Measurements from ENCODE around the gene CES3.

CES3 gene, protein sequence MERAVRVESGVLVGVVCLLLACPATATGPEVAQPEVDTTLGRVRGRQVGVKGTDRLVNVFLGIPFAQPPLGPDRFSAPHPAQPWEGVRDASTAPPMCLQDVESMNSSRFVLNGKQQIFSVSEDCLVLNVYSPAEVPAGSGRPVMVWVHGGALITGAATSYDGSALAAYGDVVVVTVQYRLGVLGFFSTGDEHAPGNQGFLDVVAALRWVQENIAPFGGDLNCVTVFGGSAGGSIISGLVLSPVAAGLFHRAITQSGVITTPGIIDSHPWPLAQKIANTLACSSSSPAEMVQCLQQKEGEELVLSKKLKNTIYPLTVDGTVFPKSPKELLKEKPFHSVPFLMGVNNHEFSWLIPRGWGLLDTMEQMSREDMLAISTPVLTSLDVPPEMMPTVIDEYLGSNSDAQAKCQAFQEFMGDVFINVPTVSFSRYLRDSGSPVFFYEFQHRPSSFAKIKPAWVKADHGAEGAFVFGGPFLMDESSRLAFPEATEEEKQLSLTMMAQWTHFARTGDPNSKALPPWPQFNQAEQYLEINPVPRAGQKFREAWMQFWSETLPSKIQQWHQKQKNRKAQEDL

DNA sequence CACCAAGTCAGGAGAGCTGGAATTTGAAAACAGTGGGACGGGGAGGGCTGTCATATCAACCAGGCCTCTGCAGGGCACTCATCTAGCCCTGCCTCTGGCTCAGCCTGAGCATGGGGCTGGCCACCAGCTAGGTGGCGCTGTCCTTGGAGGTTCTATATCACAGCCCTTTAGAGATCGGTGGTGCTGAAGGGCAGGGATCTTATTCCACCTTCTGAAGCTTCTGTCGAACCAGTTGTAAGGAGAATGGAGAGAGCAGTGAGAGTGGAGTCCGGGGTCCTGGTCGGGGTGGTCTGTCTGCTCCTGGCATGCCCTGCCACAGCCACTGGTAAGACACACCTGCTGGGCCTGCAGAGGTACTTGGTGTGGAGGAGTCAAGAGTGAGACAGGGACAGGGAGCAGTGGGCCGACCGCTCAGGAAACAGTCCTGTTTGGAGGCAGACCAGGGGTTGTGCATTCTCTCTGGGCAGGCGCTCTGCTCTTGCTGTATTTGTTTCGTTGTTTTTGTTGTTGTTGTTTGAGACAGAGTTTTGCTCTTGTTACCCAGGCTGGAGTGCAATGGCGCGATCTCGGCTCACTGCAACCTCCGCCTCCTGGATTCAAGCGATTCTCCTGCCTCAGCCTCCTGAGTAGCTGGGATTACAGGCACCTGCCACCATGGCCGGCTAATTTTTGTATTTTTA, at the start of gene CES3:
CES3 (plus strand) TSS at position 202 of the 680 bp plus-strand sequence; CDS start at position 244, 42 bp downstream.
- Histone ChIP-seq H3K4me2 (peak within 1 kb of the TSS; percentile 67 to 95 (median 86)), H3K4me3 (peak within 1 kb of the TSS in 2 of 10 experiments; percentile 9 to 22; a peak in 1 of 20 replicates), H3K9me3 (replicated peaks in 1 of 11) (no peaks in the 10 kb centered on the region), H3K9ac (peak within 1 kb of the TSS; percentile 26 to 66 (median 56); a peak in 17 of 22 replicates), H3K27ac (peak within 1 kb of the TSS; percentile 58 to 79 (median 72); a peak in 21 of 22 replicates), H3K4me1 (peaks cover 41 to 67% (median 61%) of the 10 kb centered on the region in 10 experiments), H3K27me3 (no peaks in the 10 kb centered on the region; a peak in 1 of 22 replicates), H4K20me1 (no peaks in the 10 kb centered on the region), H3K36me3 (no peaks in the 10 kb centered on the region)
- TF ChIP-seq Cebpa-rat (IDR thresholded peaks at IDR 0.05), result no peak

- Histone ChIP-seq H3K9ac (no peak overlapping the region), H3K9me3 (replicated peaks in 1 of 11) (no peaks in the 10 kb centered on the region), H3K4me2 (no peak overlapping the region), H3K27me3 (no peaks in the 10 kb centered on the region), H3K36me3 (no peaks in the 10 kb centered on the region), H3K4me3 (no peak overlapping the region), H3K4me1 (peaks cover 0 to 25% (median 3%) of the 10 kb centered on the region in 10 experiments; a peak in 7 of 20 replicates), H3K27ac (no peak overlapping the region), H4K20me1 (peaks cover 0 to 13% (median 0%) of the 10 kb centered on the region in 11 experiments; a peak in 3 of 22 replicates)
- TF ChIP-seq Cebpa-rat (IDR thresholded peaks at IDR 0.05), result no peak
These were observed 49.3 kb upstream of the CES3 start for GRCh38 chr16:66911801-66912200.

DNA sequence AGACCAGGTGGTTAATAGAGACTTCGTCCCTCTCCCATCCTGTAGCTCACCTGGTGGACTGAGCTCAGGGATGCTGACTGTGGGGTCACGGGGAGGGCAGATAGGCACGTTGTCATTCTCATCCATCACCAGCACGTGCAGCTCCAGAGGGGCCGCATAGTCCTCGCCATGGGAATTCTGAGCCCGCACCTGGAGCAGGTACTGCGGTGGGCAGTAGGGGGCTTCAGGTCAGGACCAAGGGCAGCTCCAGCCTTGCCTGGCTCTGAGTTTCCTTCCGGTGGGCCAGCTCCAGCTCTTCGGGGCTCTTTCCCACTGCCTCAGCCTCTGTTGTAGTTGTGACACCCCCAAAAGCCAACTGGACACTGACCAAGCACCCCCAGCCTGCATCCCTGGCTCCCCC, 48.0 kb upstream of the CES3 start:
- no peaks in the 10 kb centered on the region for H3K36me3 ChIP-seq
- no peak overlapping the region for H3K9ac ChIP-seq
- H3K27me3 ChIP-seq, result no peaks in the 10 kb centered on the region
- TF ChIP-seq Cebpa-rat (IDR thresholded peaks at IDR 0.05), result no peak
- no peak overlapping the region for H3K4me3 ChIP-seq
- peaks cover 0 to 13% (median 0%) of the 10 kb centered on the region in 11 experiments; a peak in 1 of 22 replicates for H4K20me1 ChIP-seq
- no peaks in the 10 kb centered on the region for H3K9me3 ChIP-seq (replicated peaks in 1 of 11)
- H3K4me1 ChIP-seq, result peaks cover 0 to 22% (median 3%) of the 10 kb centered on the region in 10 experiments; a peak in 7 of 20 replicates
- H3K27ac ChIP-seq, result no peak overlapping the region
- no peak overlapping the region for H3K4me2 ChIP-seq

- Histone ChIP-seq H3K4me1 (peaks cover 0 to 18% (median 3%) of the 10 kb centered on the region in 10 experiments; a peak in 8 of 20 replicates), H3K27ac (no peak overlapping the region), H3K36me3 (no peaks in the 10 kb centered on the region), H3K9me3 (replicated peaks in 1 of 11) (no peaks in the 10 kb centered on the region), H3K4me3 (no peak overlapping the region), H3K27me3 (no peaks in the 10 kb centered on the region), H3K4me2 (no peak overlapping the region), H3K9ac (no peak overlapping the region), H4K20me1 (peaks cover 0 to 13% (median 0%) of the 10 kb centered on the region in 11 experiments; a peak in 1 of 22 replicates)
- TF ChIP-seq Cebpa-rat (IDR thresholded peaks at IDR 0.05), result no peak
These were observed 47.4 kb upstream of the CES3 start for GRCh38 chr16:66913711-66914110.

GRCh38 chr16:66914541-66914940, 46.5 kb upstream of the CES3 start:
- no peaks in the 10 kb centered on the region for H3K27me3 ChIP-seq
- H3K4me3 ChIP-seq, result no peak overlapping the region
- H3K4me2 ChIP-seq, result no peak overlapping the region
- H4K20me1 ChIP-seq, result peaks cover 0 to 13% (median 0%) of the 10 kb centered on the region in 11 experiments; a peak in 1 of 22 replicates
- no peak overlapping the region for H3K9ac ChIP-seq
- no peaks in the 10 kb centered on the region for H3K36me3 ChIP-seq
- H3K27ac ChIP-seq, result no peak overlapping the region
- H3K4me1 ChIP-seq, result peaks cover 0 to 26% (median 11%) of the 10 kb centered on the region in 10 experiments; a peak in 15 of 20 replicates
- H3K9me3 ChIP-seq (replicated peaks in 1 of 11), result no peaks in the 10 kb centered on the region
- no peak for TF ChIP-seq Cebpa-rat (IDR thresholded peaks at IDR 0.05)

DNA sequence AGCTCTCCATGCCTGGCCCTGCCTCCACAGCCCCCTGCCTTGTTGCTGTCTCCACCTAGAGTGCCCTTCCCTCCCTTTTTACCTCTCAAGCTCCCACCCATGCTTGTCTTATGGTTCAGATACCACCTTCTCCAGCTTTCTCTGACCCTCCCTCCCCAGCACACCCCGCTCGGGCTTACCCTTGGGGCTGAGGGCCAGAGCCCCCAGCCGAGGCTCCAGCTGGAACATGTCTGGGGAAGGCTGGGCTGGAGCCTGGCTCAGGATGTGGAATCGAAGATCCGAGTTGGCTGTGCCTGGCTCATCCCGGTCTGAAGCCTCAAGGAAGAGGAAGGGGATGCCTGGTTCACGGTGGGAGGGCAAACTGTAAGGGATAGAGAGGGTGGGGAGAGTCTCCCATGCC, 46.0 kb upstream of the CES3 start:
- no peaks in the 10 kb centered on the region for H3K9me3 ChIP-seq (replicated peaks in 1 of 11)
- H3K4me3 ChIP-seq, result no peak overlapping the region
- H3K36me3 ChIP-seq, result no peaks in the 10 kb centered on the region
- no peak overlapping the region for H3K4me2 ChIP-seq
- no peak for TF ChIP-seq Cebpa-rat (IDR thresholded peaks at IDR 0.05)
- H3K9ac ChIP-seq, result no peak overlapping the region
- H4K20me1 ChIP-seq, result peaks cover 0 to 13% (median 0%) of the 10 kb centered on the region in 11 experiments; a peak in 1 of 22 replicates
- peaks cover 0 to 27% (median 14%) of the 10 kb centered on the region in 10 experiments; a peak in 15 of 20 replicates for H3K4me1 ChIP-seq
- no peaks in the 10 kb centered on the region for H3K27me3 ChIP-seq
- H3K27ac ChIP-seq, result no peak overlapping the region

GRCh38 chr16:66916518-66916917, 44.5 kb upstream of the CES3 start:
- no peak for TF ChIP-seq Cebpa-rat (IDR thresholded peaks at IDR 0.05)

GRCh38 chr16:66917741-66918140, 43.3 kb upstream of the CES3 start:
- H3K4me1 ChIP-seq, result peaks cover under 1 to 40% (median 36%) of the 10 kb centered on the region in 10 experiments; a peak in 18 of 20 replicates
- H3K9me3 ChIP-seq (replicated peaks in 1 of 11), result no peaks in the 10 kb centered on the region
- no peaks in the 10 kb centered on the region for H3K36me3 ChIP-seq
- no peak overlapping the region for H3K27ac ChIP-seq
- H3K9ac ChIP-seq, result no peak overlapping the region
- no peaks in the 10 kb centered on the region for H3K27me3 ChIP-seq
- no peak overlapping the region for H3K4me3 ChIP-seq
- H4K20me1 ChIP-seq, result no peaks in the 10 kb centered on the region
- no peak overlapping the region for H3K4me2 ChIP-seq
- no peak for TF ChIP-seq Cebpa-rat (IDR thresholded peaks at IDR 0.05)

More at GRCh38 chr16:66916518-66916917, 44.5 kb upstream of the CES3 start:
- 0 out of 22 replicates have a peak, but pooled peaks cover 0 to 4% (median 0%) of the 10 kb centered on the region in 11 experiments for H4K20me1 ChIP-seq
- H3K27ac ChIP-seq, result no peak overlapping the region
- H3K36me3 ChIP-seq, result no peaks in the 10 kb centered on the region
- H3K9me3 ChIP-seq (replicated peaks in 1 of 11), result no peaks in the 10 kb centered on the region
- no peak overlapping the region for H3K9ac ChIP-seq
- peaks cover 0 to 28% (median 24%) of the 10 kb centered on the region in 10 experiments; a peak in 16 of 20 replicates for H3K4me1 ChIP-seq
- H3K4me2 ChIP-seq, result no peak overlapping the region
- no peak overlapping the region for H3K4me3 ChIP-seq
- H3K27me3 ChIP-seq, result no peaks in the 10 kb centered on the region

- H3K4me3 ChIP-seq, result no peak overlapping the region
- H3K27ac ChIP-seq, result no peak overlapping the region
- H3K9ac ChIP-seq, result no peak overlapping the region
- peaks cover 6 to 46% (median 43%) of the 10 kb centered on the region in 10 experiments for H3K4me1 ChIP-seq
- H3K36me3 ChIP-seq, result no peaks in the 10 kb centered on the region
- H3K9me3 ChIP-seq (replicated peaks in 1 of 11), result no peaks in the 10 kb centered on the region
- H3K4me2 ChIP-seq, result no peak overlapping the region
- H4K20me1 ChIP-seq, result no peaks in the 10 kb centered on the region
- no peak for TF ChIP-seq Cebpa-rat (IDR thresholded peaks at IDR 0.05)
- H3K27me3 ChIP-seq, result peaks cover 0 to 5% (median 0%) of the 10 kb centered on the region in 11 experiments; a peak in 4 of 22 replicates
These were observed 42.7 kb upstream of the CES3 start for GRCh38 chr16:66918355-66918754.
